KMS-11 (cell line): ENCODE data around the gene SPATS2L.

Source experiments
- H2AFZ ChIP-seq: fragments of 200-600 bp; sonication (generic); 2 replicates; pipeline ENCODE4 v1.6.1; 2016; ENCODE audit warnings: antibody characterized with exemption, mixed run types, low read depth
- H3K27ac ChIP-seq: fragments of 200-600 bp; sonication (generic); 2 replicates; pipeline ENCODE4 v1.6.1; 2016; ENCODE audit warnings: mild to moderate bottlenecking, mixed run types
- H3K27me3 ChIP-seq: fragments of 200-600 bp; sonication (generic); 2 replicates; pipeline ENCODE4 v1.6.1; 2017; ENCODE audit warnings: mild to moderate bottlenecking, low read depth, mixed run types, moderate library complexity; ENCODE audit not compliant: insufficient read depth
- H3K36me3 ChIP-seq: fragments of 200-600 bp; sonication (generic); 2 replicates; pipeline ENCODE4 v1.6.1; 2017; ENCODE audit warnings: mild to moderate bottlenecking, mixed run types; ENCODE audit not compliant: insufficient read depth
- H3K4me1 ChIP-seq: fragments of 200-600 bp; sonication (generic); 2 replicates; pipeline ENCODE4 v1.6.1; 2016; ENCODE audit warnings: mild to moderate bottlenecking, low read depth, mixed run types; ENCODE audit not compliant: poor library complexity, severe bottlenecking
- H3K4me2 ChIP-seq: fragments of 200-600 bp; sonication (generic); 2 replicates; pipeline ENCODE4 v1.7.0; 2016; ENCODE audit warnings: mild to moderate bottlenecking, mixed run types
- H3K4me3 ChIP-seq: fragments of 200-600 bp; sonication (generic); IDR thresholded peaks from 2 replicates; pipeline ENCODE4 v1.6.1; 2017; ENCODE audit warnings: low read depth, low read length, mixed read lengths; ENCODE audit not compliant: insufficient read depth
- H3K79me2 ChIP-seq: fragments of 200-600 bp; sonication (generic); 2 replicates; pipeline ENCODE4 v1.6.1; 2016; ENCODE audit warnings: low read depth, mixed run types; ENCODE audit not compliant: insufficient read depth
- H3K9ac ChIP-seq: fragments of 200-600 bp; sonication (generic); 2 replicates; pipeline ENCODE4 v1.6.1; 2016; ENCODE audit warnings: mild to moderate bottlenecking, mixed run types
- H4K20me1 ChIP-seq: fragments of 200-600 bp; sonication (generic); 2 replicates; pipeline ENCODE4 v1.6.1; 2016; ENCODE audit warnings: mild to moderate bottlenecking, mixed run types; ENCODE audit not compliant: insufficient read depth
- CTCF ChIP-seq: fragments of 200-600 bp; sonication (generic); conservative IDR thresholded peaks from 2 replicates; pipeline ENCODE4 v1.6.1; 2017; ENCODE audit warnings: low read depth, mild to moderate bottlenecking, antibody characterized with exemption, low read length, moderate library complexity, mixed read lengths

Gene SPATS2L

GRCh38 chr2:200351815-200352214 lies 45.3 kb downstream of the SPATS2L start:
- Histone ChIP-seq H3K4me3 (no peak overlapping the region), H3K27me3 (no peaks in the 10 kb centered on the region), H3K27ac (no peak overlapping the region), H3K4me2 (no peak overlapping the region), H3K4me1 (no peaks in the 10 kb centered on the region), H3K9ac (no peak overlapping the region), H2AFZ (no peak overlapping the region), H4K20me1 (no peaks in the 10 kb centered on the region), H3K79me2 (no peaks in the 10 kb centered on the region), H3K36me3 (no peaks in the 10 kb centered on the region)
- TF ChIP-seq CTCF, result no peak

GRCh38 chr2:200352636-200353035 lies 46.1 kb downstream of the SPATS2L start:
- Histone ChIP-seq H3K27ac (no peak overlapping the region), H3K27me3 (no peaks in the 10 kb centered on the region), H4K20me1 (no peaks in the 10 kb centered on the region), H3K79me2 (no peaks in the 10 kb centered on the region), H3K4me1 (no peaks in the 10 kb centered on the region), H3K4me2 (no peak overlapping the region), H3K9ac (no peak overlapping the region), H3K36me3 (no peaks in the 10 kb centered on the region), H3K4me3 (no peak overlapping the region), H2AFZ (no peak overlapping the region)
- TF ChIP-seq CTCF, result no peak

- Histone ChIP-seq H4K20me1 (no peaks in the 10 kb centered on the region), H3K27me3 (no peaks in the 10 kb centered on the region), H3K4me3 (no peak overlapping the region), H3K4me1 (no peaks in the 10 kb centered on the region), H3K79me2 (no peaks in the 10 kb centered on the region), H3K9ac (no peak overlapping the region), H3K36me3 (no peaks in the 10 kb centered on the region), H3K27ac (no peak overlapping the region), H2AFZ (no peak overlapping the region), H3K4me2 (no peak overlapping the region)
- no peak for TF ChIP-seq CTCF
These were observed 46.6 kb downstream of the SPATS2L start for GRCh38 chr2:200353120-200353519.

GRCh38 chr2:200353874-200354273 lies 47.4 kb downstream of the SPATS2L start:
- no peaks in the 10 kb centered on the region for H3K36me3 ChIP-seq
- no peak overlapping the region for H2AFZ ChIP-seq
- no peak for TF ChIP-seq CTCF
- H4K20me1 ChIP-seq, result no peaks in the 10 kb centered on the region
- no peaks in the 10 kb centered on the region for H3K4me1 ChIP-seq
- H3K79me2 ChIP-seq, result no peaks in the 10 kb centered on the region
- H3K9ac ChIP-seq, result no peak overlapping the region
- no peak overlapping the region for H3K4me3 ChIP-seq
- no peak overlapping the region for H3K4me2 ChIP-seq
- H3K27me3 ChIP-seq, result no peaks in the 10 kb centered on the region
- no peak overlapping the region for H3K27ac ChIP-seq
